ENCODE data around the gene KCTD17. TPM values are rescaled to one million over a fixed set of nuclear protein-coding genes. Genes with fewer than 3 reads are reported as not detected.

The KCTD17 gene
- total RNA-seq, 1 donor from 2014 or later: 31.3 TPM

GRCh38 chr22:37079668-37080171 is 28.2 kb downstream of the KCTD17 start:
- peaks cover 4% of the 10 kb centered on the region for H4K20me1 ChIP-seq (ENCODE audit: insufficient read depth, low read length)
- no peak overlapping the region for H2AFZ ChIP-seq (ENCODE audit: low read depth, low read length)
- no peak overlapping the region for H3K4me3 Mint-ChIP-seq (ENCODE audit: unreplicated experiment)
- no peaks in the 10 kb centered on the region for H3K9me3 Mint-ChIP-seq (ENCODE audit: unreplicated experiment)
- H3K9ac ChIP-seq (ENCODE audit: low read length): no peak overlapping the region
- H3K4me2 ChIP-seq (ENCODE audit: low read length): no peak overlapping the region
- peak; percentile 60 for DNase-seq (ENCODE audit: low read depth)
- peaks cover 31% of the 10 kb centered on the region for H3K27me3 Mint-ChIP-seq (ENCODE audit: low read depth, unreplicated experiment)
- H3K36me3 Mint-ChIP-seq (ENCODE audit: low read depth, unreplicated experiment): no peaks in the 10 kb centered on the region
- no peak for TF ChIP-seq CTCF (IDR thresholded peaks at IDR 0.05; ENCODE audit: insufficient read depth, low read depth, low read length)
- TF ChIP-seq EZH2 (IDR thresholded peaks at IDR 0.05; ENCODE audit: insufficient read depth, low read length): no peak
- no peak overlapping the region for H3K27ac ChIP-seq (ENCODE audit: low read depth, low read length)
- FAIRE-seq: no peak
- no peak overlapping the region for H3K4me3 ChIP-seq (ENCODE audit: insufficient read depth, low read depth, low read length)
- H3K27ac Mint-ChIP-seq (ENCODE audit: unreplicated experiment): no peak overlapping the region
- H3K27me3 ChIP-seq (ENCODE audit: insufficient read depth, low read length): peaks cover 11% of the 10 kb centered on the region
- no peaks in the 10 kb centered on the region for H3K79me2 ChIP-seq (ENCODE audit: insufficient read depth, low read length)
- no peaks in the 10 kb centered on the region for H3K9me3 ChIP-seq (ENCODE audit: insufficient read depth, low read depth, low read length)
- peaks cover 13% of the 10 kb centered on the region for H3K4me1 Mint-ChIP-seq (ENCODE audit: low read depth, unreplicated experiment)
- H3K36me3 ChIP-seq (ENCODE audit: insufficient read depth, low read length): no peaks in the 10 kb centered on the region
- no peaks in the 10 kb centered on the region for H3K4me1 ChIP-seq (ENCODE audit: insufficient read depth, low read length)

GRCh38 chr22:37080438-37080837 is 28.9 kb downstream of the KCTD17 start:
- DNase-seq (ENCODE audit: low read depth): no peak
- no peak overlapping the region for H2AFZ ChIP-seq (ENCODE audit: low read depth, low read length)
- H4K20me1 ChIP-seq (ENCODE audit: insufficient read depth, low read length): peaks cover 4% of the 10 kb centered on the region
- no peak overlapping the region for H3K9ac ChIP-seq (ENCODE audit: low read length)
- Mint-ChIP-seq H3K9me3 (ENCODE audit: unreplicated experiment) (no peaks in the 10 kb centered on the region), H3K27me3 (ENCODE audit: low read depth, unreplicated experiment) (peaks cover 37% of the 10 kb centered on the region), H3K27ac (ENCODE audit: unreplicated experiment) (no peak overlapping the region), H3K4me3 (ENCODE audit: unreplicated experiment) (no peak overlapping the region), H3K36me3 (ENCODE audit: low read depth, unreplicated experiment) (no peaks in the 10 kb centered on the region), H3K4me1 (ENCODE audit: low read depth, unreplicated experiment) (peaks cover 13% of the 10 kb centered on the region)
- H3K27me3 ChIP-seq (ENCODE audit: insufficient read depth, low read length): peaks cover 11% of the 10 kb centered on the region
- FAIRE-seq: no peak
- H3K4me3 ChIP-seq (ENCODE audit: insufficient read depth, low read depth, low read length): no peak overlapping the region
- H3K36me3 ChIP-seq (ENCODE audit: insufficient read depth, low read length): no peaks in the 10 kb centered on the region
- TF ChIP-seq CTCF (IDR thresholded peaks at IDR 0.05; ENCODE audit: insufficient read depth, low read depth, low read length): no peak
- TF ChIP-seq EZH2 (IDR thresholded peaks at IDR 0.05; ENCODE audit: insufficient read depth, low read length): no peak
- no peak overlapping the region for H3K27ac ChIP-seq (ENCODE audit: low read depth, low read length)
- H3K4me1 ChIP-seq (ENCODE audit: insufficient read depth, low read length): no peaks in the 10 kb centered on the region
- H3K9me3 ChIP-seq (ENCODE audit: insufficient read depth, low read depth, low read length): no peaks in the 10 kb centered on the region
- H3K4me2 ChIP-seq (ENCODE audit: low read length): no peak overlapping the region
- H3K79me2 ChIP-seq (ENCODE audit: insufficient read depth, low read length): no peaks in the 10 kb centered on the region

- Mint-ChIP-seq H3K27ac (ENCODE audit: unreplicated experiment) (no peak overlapping the region), H3K9me3 (ENCODE audit: unreplicated experiment) (no peaks in the 10 kb centered on the region), H3K4me1 (ENCODE audit: low read depth, unreplicated experiment) (peaks cover 13% of the 10 kb centered on the region), H3K27me3 (ENCODE audit: low read depth, unreplicated experiment) (peaks cover 37% of the 10 kb centered on the region), H3K4me3 (ENCODE audit: unreplicated experiment) (no peak overlapping the region), H3K36me3 (ENCODE audit: low read depth, unreplicated experiment) (no peaks in the 10 kb centered on the region)
- no peaks in the 10 kb centered on the region for H3K9me3 ChIP-seq (ENCODE audit: insufficient read depth, low read depth, low read length)
- peaks cover 11% of the 10 kb centered on the region for H3K27me3 ChIP-seq (ENCODE audit: insufficient read depth, low read length)
- H3K9ac ChIP-seq (ENCODE audit: low read length): no peak overlapping the region
- no peak for DNase-seq (ENCODE audit: low read depth)
- no peaks in the 10 kb centered on the region for H3K4me1 ChIP-seq (ENCODE audit: insufficient read depth, low read length)
- H2AFZ ChIP-seq (ENCODE audit: low read depth, low read length): no peak overlapping the region
- H3K4me2 ChIP-seq (ENCODE audit: low read length): no peak overlapping the region
- no peaks in the 10 kb centered on the region for H3K36me3 ChIP-seq (ENCODE audit: insufficient read depth, low read length)
- TF ChIP-seq CTCF (IDR thresholded peaks at IDR 0.05; ENCODE audit: insufficient read depth, low read depth, low read length) (no peak), EZH2 (IDR thresholded peaks at IDR 0.05; ENCODE audit: insufficient read depth, low read length) (no peak)
- H4K20me1 ChIP-seq (ENCODE audit: insufficient read depth, low read length): peaks cover 4% of the 10 kb centered on the region
- no peak overlapping the region for H3K27ac ChIP-seq (ENCODE audit: low read depth, low read length)
- H3K79me2 ChIP-seq (ENCODE audit: insufficient read depth, low read length): no peaks in the 10 kb centered on the region
- no peak for FAIRE-seq
- no peak overlapping the region for H3K4me3 ChIP-seq (ENCODE audit: insufficient read depth, low read depth, low read length)
These were observed 29.3 kb downstream of the KCTD17 start for GRCh38 chr22:37080838-37081237.

All from astrocyte (in vitro differentiated cells and primary cell).